ENCODE measurements around the gene NLRC4.
"Not testable (repeated sequence)": the region's sequence is repeated elsewhere in the genome, so short reads cannot be mapped to it uniquely, and the experiment has no call there.

Gene NLRC4

GRCh38 chr2:32264422-32265105, at the start of gene NLRC4:
Gene NLRC4 (minus strand): TSS chr2:32264886. CDS start chr2:32256775, 8,111 bp downstream.
- TF ChIP-seq SNAI2 (CRISPR knock-in tag; IDR thresholded peaks at IDR 0.05) (no peak), PPARA (CRISPR knock-in tag; IDR thresholded peaks at IDR 0.05; ENCODE audit: borderline replicate concordance) (no peak), TCF4 (CRISPR knock-in tag; IDR thresholded peaks at IDR 0.05; ENCODE audit: borderline replicate concordance) (no peak), ISL1 (CRISPR knock-in tag; IDR thresholded peaks at IDR 0.05) (no peak), OSR1 (CRISPR knock-in tag; IDR thresholded peaks at IDR 0.05) (no peak), ESRRG (CRISPR knock-in tag; IDR thresholded peaks at IDR 0.05) (no peak), ARNTL (CRISPR knock-in tag; IDR thresholded peaks at IDR 0.05; ENCODE audit: borderline replicate concordance, low read depth) (no peak), PATZ1 (CRISPR knock-in tag; IDR thresholded peaks at IDR 0.05; ENCODE audit: borderline replicate concordance) (no peak), RARB (CRISPR knock-in tag; IDR thresholded peaks at IDR 0.05) (no peak)
- no peak; the same call in 2 of the 3 replicates for ATAC-seq

- ATAC-seq: no peak
- TF ChIP-seq OSR1 (CRISPR knock-in tag; IDR thresholded peaks at IDR 0.05): no peak
- no peak for TF ChIP-seq RARB (CRISPR knock-in tag; IDR thresholded peaks at IDR 0.05)
- no peak for TF ChIP-seq ESRRG (CRISPR knock-in tag; IDR thresholded peaks at IDR 0.05)
- no peak for TF ChIP-seq ZFP30 (CRISPR knock-in tag; IDR thresholded peaks at IDR 0.05)
- no peak for TF ChIP-seq CREB5 (CRISPR knock-in tag; IDR thresholded peaks at IDR 0.05; ENCODE audit: low read depth)
These were observed 45.9 kb upstream of the NLRC4 start for GRCh38 chr2:32310577-32310976.

- not testable (repeated sequence) for ATAC-seq
These were observed 29.4 kb upstream of the NLRC4 start for GRCh38 chr2:32293966-32294562.

GRCh38 chr2:32293493-32293892, 28.8 kb upstream of the NLRC4 start:
- ATAC-seq: not testable (repeated sequence)

GRCh38 chr2:32291746-32292145, 27.1 kb upstream of the NLRC4 start:
- no peak for ATAC-seq

GRCh38 chr2:32290000-32290339, 25.3 kb upstream of the NLRC4 start:
- ATAC-seq: no peak
- no peak for TF ChIP-seq SNAI2 (CRISPR knock-in tag; IDR thresholded peaks at IDR 0.05)
- TF ChIP-seq ZFP3 (CRISPR knock-in tag; IDR thresholded peaks at IDR 0.05): no peak
- no peak for TF ChIP-seq ZNF565 (CRISPR knock-in tag; conservative IDR thresholded peaks at IDR 0.05; ENCODE audit: low read depth)
- no peak for TF ChIP-seq CSRNP3 (CRISPR knock-in tag; IDR thresholded peaks at IDR 0.05)
- TF ChIP-seq ZNF70 (CRISPR knock-in tag; IDR thresholded peaks at IDR 0.05): no peak
- TF ChIP-seq ARNTL (CRISPR knock-in tag; IDR thresholded peaks at IDR 0.05; ENCODE audit: borderline replicate concordance, low read depth): no peak
- TF ChIP-seq PATZ1 (CRISPR knock-in tag; IDR thresholded peaks at IDR 0.05; ENCODE audit: borderline replicate concordance): no peak
- no peak for TF ChIP-seq OSR1 (CRISPR knock-in tag; IDR thresholded peaks at IDR 0.05)
- no peak for TF ChIP-seq TOX (CRISPR knock-in tag; IDR thresholded peaks at IDR 0.05; ENCODE audit: borderline replicate concordance)
- TF ChIP-seq ISL1 (CRISPR knock-in tag; IDR thresholded peaks at IDR 0.05): no peak
- TF ChIP-seq ESRRG (CRISPR knock-in tag; IDR thresholded peaks at IDR 0.05): no peak
- no peak for TF ChIP-seq CREB5 (CRISPR knock-in tag; IDR thresholded peaks at IDR 0.05; ENCODE audit: low read depth)

More at GRCh38 chr2:32291746-32292145, 27.1 kb upstream of the NLRC4 start:
- no peak for TF ChIP-seq ESRRG (CRISPR knock-in tag; IDR thresholded peaks at IDR 0.05)
- no peak for TF ChIP-seq ARNTL (CRISPR knock-in tag; IDR thresholded peaks at IDR 0.05; ENCODE audit: borderline replicate concordance, low read depth)
- TF ChIP-seq PATZ1 (CRISPR knock-in tag; IDR thresholded peaks at IDR 0.05; ENCODE audit: borderline replicate concordance): no peak
- TF ChIP-seq BACH2 (CRISPR knock-in tag; IDR thresholded peaks at IDR 0.05; ENCODE audit: borderline replicate concordance): no peak
- no peak for TF ChIP-seq CSDC2 (CRISPR knock-in tag; IDR thresholded peaks at IDR 0.05)
